Measurements from ENCODE around the gene KRTAP10-12. TPM values are rescaled to one million over a fixed set of nuclear protein-coding genes. Genes with fewer than 3 reads are reported as not detected.
"Not testable (repeated sequence)": the region's sequence is repeated elsewhere in the genome, so short reads cannot be mapped to it uniquely, and the experiment has no call there.

The KRTAP10-12 gene
- polyA plus RNA-seq, 5 donors: not detected

DNA sequence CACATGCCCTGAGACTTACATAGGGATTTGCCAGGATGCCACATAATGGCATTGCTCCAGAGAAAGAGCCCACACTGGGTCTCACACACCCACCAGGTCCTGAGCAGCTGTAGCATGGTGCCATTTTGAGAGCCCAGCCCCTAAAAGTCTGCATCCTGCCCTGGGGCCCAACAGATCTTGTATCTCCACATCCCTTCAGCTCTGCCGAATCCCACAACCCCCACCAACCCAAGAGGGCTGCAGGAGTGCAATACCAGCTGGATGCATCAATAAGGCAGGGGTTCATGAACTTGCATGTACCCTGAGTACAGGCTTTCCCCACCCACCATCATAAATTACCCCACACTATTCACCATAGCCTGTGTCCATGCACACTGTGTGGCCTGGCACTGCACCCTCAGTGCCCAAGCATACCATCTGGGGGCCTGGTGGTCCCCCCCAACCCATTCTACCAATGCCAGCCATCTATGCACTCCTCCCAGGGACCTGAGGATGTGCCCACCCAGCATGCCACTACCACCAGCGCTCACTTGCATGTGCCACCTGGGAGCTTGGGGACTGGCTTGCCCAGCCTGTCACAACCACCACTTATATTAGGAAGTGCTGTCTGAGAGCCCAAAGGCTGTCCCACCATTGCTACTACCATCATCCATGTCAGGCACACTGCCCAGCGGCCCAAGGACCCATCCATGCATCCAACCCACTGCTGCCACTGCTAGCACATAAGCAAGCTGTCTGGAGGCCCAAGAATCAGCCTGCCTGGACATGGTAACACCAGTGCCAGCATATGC lies 26.1 kb upstream of the KRTAP10-12 start:
- DNase-seq: no peak

DNA sequence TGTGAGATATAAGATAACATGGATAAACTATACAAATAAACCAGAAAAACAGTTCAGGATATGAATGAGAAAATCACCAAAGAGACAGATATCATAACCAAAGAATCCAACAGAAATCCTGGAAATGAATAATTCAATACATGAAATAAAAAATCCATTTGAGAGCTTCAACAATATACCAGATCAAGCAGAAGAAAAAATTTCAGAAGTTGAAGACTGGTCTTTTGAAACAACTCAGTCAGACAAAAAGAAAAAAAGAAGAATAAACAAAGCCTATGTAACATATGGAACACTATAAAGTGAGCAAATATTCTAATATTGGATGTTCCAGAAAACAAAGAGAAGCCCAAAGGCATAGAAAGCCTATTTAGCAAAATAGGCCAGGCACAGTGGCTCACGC lies 25.1 kb upstream of the KRTAP10-12 start:
- no peak for DNase-seq

DNA sequence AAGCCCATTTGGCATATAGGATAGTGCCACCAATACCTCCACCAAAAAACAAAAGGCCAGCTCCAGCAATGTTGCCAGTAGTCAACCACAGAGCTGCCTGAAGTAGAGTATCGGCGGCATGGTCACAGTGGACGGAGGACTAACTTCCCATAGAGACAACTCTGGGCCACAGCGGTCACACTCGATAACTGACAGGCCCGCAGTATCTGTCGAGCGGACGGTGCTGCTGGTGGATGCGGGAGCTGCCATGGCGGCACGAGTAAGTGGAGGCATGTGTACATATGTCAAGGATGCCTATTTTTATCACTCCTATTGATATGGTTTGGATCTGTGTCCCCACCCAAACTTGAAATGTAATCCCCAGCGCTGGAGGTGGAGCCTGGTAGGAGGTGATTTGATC lies 19.1 kb upstream of the KRTAP10-12 start:
- DNase-seq: no peak

DNA sequence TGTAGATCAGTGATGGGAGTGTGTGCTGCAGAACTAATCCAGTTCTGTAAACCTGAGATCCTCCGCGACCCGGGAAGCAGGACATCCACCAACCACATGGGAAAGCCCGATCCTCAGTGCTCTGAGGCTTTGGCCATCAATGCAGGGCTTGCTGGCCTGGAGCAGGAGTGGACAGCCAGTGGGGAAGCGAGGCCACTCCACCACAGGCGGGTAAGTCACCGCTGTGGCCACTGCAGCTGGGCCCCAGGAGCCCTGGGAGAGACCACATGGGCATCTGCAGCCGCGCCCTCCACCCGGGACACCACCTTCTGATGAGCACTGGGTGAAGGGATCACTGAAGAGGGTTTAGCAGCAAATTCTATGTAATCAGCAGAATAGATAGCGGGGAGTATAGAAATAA lies 15.8 kb upstream of the KRTAP10-12 start:
- DNase-seq: no peak

DNA sequence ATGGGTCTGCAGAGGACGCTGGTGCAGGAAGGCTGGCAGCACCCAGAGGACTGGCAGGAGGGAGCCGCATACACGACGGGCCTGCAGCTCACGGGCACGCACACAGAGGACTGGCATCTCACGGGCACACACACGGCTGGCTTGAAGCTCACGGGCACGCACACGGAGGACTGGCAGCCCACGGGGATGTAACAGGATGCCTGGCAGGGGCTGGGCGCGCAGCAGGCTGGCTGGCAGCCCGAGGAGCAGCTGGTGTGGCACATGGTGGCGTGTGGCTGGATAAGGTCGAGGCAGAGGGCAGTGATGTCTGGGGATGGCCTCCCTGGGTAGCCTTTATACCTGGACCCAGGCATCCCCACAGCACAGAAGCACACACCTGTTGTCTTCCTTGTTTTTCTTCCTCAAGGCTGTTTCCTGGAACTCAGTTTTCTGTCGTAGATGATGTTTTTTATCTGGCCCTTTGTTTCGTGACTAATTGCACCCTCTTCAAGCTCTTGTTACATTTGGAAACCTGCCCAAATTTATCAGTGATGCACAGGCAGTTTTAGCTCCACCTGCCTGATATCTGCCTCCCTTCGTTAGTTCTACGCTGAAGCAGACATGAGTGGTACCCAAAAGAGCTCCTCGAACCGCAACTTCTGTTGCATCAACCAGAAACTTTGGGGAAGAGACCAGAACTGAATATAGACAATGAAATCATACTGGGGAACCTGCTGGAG lies 15.0 kb upstream of the KRTAP10-12 start, which contains the start of gene KRTAP12-1:
Gene KRTAP12-1 (minus strand): TSS at position 303 of the 719 bp plus-strand sequence. CDS start 40 bp downstream, at position 263.
- DNase-seq: no peak

DNA sequence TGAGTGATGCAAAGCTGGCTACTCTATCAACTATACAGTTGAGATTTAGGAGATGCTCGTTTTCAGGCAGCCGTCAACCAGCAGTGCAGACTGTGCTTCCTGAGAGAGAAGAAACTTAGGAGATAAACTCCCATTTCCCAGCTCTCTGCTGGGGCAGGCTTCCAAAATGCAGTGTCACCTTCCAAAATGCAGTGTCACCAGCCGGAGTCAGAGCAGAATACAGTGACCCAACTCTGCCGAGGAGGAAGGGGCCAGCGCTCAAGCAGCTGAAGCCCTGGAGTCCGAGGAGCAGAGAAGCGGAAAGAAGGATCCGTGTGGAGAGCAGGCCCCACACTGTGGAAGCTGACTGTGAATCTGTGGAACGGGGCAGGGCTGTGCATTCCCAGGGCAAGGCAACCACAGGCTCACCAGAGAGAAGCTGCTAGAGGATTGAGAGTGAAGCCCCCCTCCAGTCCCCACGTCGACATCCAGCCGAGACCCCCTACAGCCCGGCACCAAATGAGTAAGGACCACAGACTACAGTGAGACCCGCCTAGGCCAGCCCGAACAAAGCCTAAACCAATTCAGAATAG lies 14.3 kb upstream of the KRTAP10-12 start:
- no peak for DNase-seq

DNA sequence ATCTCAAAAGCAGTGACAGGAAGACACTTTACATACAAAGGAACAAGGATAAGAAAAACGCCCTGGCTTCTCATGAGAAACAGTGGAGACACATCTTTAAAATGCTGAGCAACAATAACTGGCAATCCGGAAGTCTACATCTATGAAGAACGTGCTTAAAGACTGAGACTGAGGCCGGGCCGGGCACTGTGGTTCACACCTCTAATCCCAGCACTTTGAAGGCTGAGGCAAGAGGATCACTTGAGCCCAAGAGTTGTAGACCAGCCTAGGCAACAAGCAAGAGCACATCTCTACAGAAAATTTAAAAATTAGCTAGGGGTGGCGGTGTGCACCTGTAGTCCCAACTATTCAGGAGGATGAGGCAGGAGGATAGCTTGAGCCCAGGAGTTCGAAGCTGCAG lies 12.9 kb upstream of the KRTAP10-12 start:
- no peak for DNase-seq

DNA sequence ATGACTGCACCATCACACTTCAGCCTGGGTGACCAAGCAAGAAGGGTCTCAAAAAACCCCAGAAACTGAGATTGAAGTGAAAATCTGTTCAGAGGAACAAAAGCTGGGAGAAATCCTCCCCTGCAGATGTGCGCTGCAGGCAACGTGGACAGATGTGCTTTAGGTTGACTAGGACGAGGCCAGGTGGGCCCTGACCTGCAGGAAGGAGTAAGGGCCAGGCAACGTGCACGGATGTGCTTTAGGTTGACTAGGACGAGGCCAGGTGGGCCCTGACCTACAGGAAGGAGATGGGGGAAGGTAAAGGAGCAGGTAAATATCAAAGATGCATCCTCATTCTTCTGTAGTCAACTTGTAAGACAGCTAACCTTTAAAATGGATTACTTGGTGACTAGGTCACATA lies 12.5 kb upstream of the KRTAP10-12 start:
- DNase-seq: no peak

DNA sequence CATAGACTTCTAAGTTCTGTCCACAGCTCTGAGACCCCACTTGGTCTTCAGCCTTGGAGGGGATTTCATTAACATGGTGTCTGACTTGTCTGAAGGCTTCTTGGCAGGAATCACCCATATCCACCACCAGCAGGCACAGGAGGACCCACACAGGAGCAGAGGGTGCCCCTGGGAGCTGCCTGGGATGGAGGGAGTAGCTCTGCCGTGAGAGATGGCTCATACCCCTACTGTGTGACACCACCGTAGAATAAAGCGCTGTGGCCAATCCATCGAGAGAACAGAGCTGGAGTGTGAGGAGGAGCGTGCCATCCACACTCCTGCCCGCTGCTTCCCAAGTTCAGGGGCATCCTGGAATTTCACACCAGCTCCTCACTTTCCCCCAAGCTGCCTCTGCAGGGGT lies 11.9 kb upstream of the KRTAP10-12 start:
- DNase-seq: not testable (repeated sequence)

DNA sequence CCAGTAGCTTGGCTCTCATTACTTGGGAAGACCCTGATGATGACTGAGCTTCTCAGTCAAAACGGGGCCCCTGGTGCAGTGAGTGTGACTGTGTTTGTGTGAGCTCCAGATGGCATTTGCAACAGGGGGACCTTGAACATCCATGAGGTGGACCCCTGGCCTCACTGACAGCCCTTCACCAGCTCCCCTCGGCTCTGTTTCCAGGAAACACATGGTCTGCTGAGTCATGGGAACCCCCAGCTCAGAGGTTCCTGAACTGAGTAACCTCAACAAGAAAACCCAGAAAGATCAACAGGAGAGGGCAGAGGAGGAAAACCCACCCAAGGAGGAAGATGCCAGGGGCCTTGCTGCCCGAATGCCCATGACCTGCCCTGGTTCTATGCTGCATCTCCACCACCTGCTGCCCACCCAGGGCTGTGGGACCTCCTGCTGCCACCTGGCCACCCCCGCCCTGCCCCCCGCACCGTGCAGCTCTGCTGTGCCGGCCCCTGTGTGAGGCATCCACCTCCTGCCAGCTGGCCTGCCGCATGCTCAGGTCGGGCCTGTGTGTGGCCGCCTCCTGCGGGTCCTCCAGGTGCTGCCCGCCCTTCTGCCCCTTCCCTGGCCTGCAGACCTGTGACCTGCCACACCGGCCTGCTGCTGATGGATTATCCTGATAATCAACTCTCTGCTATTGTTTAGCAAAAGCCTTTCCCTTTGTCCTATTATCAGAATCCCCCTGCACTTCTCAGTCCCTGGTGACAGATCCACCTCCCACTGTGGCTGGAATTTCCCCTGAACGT lies 10.8 kb upstream of the KRTAP10-12 start:
- DNase-seq: no peak

DNA sequence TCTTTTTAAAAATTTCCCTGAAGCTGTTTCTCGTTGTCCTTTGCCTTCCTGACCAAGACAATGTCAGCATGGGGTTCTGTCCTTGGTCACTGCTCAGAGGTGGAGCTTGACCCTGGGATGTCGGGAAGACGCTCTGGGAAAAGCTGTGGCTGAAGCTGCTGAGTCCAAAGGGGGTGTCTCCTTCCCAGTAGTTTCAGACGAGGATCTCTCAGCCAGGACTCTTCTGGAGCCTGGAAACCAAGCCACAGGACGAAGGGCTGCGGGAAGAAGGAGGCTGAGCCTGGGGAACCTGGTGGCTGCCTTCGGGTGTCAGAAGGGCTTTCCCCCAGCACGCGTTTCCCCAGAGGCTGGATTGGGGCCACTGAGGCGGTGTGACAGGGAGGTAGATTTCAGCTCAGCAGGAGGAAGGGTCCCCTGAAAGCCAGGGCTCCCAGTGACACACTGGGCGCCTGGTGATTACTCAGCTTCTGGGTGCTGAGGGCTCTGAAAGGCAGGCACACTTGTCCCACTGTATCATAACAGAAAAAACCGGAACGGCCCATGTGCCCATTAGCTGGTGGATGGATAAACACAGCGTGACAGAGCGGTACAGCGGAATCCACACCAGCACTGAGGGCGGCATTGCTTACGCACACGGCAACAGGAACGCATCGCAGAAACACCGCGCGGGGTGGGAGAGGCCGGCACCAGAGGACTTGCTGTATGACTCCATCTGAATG lies 10.0 kb upstream of the KRTAP10-12 start:
- DNase-seq: no peak

DNA sequence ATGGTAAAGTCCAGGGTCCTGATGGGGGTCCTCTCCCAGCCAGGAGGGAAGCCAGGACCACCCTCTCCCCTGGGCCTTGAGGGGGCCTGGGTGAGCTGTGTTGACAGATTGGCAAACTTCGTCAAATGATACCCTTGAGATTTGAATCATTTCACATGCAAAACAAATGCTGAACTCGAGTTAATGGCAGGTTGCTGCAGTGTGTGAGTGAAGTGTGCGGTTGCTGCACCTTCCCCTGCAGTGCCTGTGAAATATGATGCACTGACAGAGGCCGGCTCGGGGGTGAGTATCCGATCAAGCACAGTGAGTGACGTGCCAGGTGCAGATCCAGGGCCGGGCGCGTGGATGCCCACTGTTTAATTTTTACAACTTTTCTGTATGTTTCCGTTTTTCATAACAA lies 9.3 kb upstream of the KRTAP10-12 start:
- no peak for DNase-seq

DNA sequence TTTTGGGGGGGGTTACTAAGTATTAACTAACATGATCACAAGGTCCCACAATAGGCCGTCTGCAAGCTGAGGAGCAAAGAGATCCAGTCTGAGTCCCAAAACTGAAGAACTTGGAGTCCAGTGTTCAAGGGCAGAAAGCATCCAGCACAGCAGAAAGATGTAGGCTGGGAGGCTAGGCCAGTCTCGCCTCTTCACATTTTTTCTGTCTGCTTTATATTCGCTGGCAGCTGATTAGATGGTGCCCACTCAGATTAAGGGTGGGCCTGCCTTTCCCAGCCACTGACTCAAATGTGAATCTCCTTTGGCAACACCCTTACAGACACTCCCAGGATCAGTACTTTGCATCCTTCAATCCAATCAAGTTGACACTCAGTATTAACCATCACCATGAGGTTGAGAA lies 7.2 kb upstream of the KRTAP10-12 start:
- not testable (repeated sequence) for DNase-seq

DNA sequence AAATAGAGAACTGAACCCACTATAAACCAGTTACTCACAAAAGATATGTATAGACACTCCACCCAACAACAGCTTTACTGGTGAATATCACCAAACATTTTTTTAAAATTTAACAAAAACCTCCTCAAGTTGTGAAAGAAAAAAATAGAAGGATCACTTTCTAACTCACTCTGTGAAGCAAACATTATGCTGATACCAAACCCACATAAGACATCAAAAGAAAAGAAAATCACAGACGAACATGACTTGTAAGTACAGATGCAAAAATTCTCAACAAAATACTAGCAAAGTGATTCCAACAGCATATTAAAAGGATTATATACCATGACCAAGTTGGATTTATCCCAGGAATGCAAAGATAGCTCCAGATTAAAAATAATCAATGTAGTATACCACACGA lies 5.3 kb upstream of the KRTAP10-12 start:
- DNase-seq: no peak

DNA sequence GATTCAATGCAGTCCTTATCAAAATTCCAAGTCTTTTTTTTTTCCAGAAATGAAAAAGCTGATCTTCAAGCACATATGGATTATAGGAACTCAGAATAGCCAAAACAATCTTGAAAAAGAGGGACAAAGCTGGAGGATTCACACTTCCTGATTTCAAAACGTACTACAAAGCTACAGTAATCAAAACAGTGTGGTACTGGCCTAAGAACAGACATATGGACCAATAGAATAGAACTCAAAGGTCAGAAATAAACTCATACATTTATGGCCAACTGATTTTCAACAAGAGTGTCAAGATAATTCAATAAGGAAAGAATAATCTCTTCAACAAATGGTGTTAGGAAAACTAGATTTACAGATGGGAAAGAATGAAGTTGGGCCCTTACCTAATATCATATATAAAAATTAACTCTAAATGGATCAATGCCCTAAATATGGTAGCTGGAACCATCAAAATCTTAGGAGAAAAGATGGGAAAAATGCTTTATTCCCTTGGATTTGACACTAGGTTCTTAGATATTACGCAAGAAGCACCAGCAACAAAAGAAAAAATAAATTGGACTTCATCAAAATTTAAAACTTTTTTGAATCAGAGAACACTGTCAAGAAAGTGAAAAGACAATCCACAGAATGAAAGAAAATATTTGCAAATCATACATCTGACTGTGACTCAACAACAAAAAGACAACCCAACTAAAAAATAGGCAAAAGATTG lies 4.0 kb upstream of the KRTAP10-12 start:
- no peak for DNase-seq

DNA sequence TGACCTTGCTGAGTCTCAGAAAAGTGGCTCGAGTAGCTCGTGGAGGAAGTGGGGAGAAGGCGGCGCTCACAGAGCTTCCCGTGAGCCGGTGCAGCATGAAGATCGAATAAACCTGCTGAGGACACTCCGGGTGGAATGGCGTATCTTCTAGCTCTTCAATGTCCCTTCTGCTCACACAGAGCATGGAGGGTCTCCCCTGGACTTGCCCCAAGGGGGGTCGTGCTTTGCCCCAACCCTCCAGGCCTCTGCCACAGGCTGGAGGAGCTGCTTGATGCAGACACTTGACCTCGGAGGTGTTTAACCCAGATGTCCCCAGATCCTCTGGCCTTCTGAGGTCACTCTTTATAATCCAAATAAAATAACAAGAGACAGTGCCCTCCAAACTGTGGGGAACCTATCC lies 2.2 kb upstream of the KRTAP10-12 start:
- DNase-seq: no peak

DNA sequence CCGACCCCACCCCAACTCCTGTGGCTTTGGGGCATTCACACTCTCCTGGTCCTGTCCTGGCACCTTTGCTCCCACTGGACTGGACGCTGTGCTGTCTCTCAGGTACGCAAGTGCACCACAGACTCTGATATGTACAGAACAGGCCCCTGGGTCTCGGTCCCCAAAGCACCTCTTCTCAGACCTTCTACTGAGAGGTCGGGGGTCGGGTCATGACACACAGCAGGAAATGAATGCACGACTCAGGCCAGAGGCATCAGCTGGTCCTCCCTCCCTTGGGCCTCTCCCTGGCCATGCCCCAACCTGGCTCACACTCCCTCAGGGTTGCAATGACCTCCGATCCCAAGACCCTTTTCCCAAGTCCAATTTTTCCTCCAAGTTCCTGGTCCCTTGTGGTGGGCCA lies 1.8 kb upstream of the KRTAP10-12 start:
- DNase-seq: no peak

DNA sequence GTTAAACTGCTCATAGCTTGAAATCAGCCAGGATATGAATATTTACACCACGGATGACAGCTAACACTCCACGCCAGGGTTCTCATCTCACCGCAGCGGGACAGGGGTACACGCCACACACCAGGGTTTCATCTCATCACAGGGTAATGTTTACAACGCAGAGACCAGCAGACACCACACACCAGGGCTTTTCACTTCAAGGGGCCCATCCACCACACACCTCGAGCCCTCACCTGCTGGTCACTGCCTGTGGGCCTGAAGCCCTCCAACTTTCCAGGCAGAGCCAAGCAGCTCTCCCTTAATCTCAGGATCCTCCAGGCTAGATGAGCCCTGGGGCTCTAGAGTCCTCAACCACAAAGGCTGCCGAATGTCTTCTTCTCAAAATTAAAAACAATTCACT lies 1.3 kb upstream of the KRTAP10-12 start:
- DNase-seq: no peak

DNA sequence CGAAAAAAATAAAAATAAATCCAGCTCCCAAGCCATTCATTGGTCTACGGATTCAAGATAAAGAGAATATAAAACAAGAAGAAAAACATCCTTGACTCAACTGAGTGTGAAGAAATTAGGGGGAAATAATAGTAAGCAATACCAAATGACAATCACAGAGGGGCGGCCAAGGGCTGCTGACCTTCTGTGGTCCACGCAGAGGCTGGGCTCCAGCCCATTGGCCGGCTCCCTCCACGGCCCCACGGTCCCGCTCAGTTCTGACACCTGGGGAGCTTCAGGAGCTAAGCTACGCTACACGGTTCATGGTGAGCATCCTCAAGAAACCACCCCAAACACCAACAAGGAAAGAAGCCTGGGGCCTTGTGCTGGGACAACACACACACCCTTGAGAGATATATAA lies 400 bp upstream of the KRTAP10-12 start:
- no peak for DNase-seq

DNA sequence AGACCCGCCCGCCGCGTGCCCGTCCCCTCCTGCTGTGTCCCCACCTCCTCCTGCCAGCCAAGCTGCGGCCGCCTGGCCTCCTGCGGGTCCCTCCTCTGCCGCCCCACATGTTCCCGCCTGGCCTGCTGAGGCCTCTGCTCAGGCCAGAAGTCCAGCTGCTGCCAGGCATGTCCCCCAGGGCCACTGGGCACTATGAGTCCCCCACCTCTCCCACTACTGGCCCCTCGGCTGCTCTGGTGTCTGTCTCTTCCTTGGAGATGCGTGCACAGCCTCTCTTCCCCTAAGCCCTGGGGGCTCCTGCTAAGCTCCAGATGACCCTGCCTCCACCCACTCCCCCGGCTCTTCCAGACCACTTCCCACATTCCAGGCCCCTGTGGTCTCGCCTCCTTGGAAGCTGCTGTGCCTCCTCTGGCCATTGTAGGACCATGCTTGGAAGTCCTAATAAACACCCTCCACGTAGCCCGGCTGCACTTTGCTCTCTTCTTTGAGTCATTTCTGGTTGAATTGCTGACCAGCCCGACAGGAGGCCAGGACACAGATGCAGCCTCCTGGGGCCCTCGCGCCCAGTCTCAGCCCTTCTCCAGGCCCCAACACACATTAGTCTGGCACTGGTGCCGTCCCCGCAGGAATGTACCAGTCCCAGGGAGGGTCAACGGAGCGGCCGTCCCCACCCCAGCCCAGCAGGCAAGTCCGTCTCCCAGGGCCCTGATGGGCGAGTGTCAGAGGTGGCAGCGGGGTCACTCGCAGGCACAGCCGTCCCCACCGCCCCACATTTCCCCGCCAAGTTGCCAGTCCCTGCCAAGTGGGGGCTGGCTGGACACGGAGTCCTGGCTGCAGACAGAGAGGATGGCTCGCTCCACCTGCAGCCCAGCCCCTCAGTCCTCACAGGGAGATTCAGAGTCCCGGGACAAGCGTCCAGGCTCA lies 1.1 kb downstream of the KRTAP10-12 start:
- DNase-seq: no peak

All from right lung (tissue), 5 donors.